Uterus (tissue), 4 donors: Measurements from ENCODE around the gene CTCFL. TPM values are rescaled to one million over a fixed set of nuclear protein-coding genes. Genes with fewer than 3 reads are reported as not detected.

Experiments
- DNase-seq, 2 donors: peaks; one replicate each; pipeline ENCODE4 v3.0.0-alpha.2; 2019 to 2020
- H3K27ac ChIP-seq, 2 donors: fragments of 200-600 bp; sonication (generic); 1 replicate in 1 of 2; 2 replicates in 1 of 2; pipeline ENCODE4 v1.5.1; 2016 to 2018
- H3K27me3 ChIP-seq, 2 donors: fragments of 200-600 bp; sonication (generic); one replicate each; pipeline ENCODE4 v1.5.1; 2018 to 2019; ENCODE audit warnings: control low read depth in 1 of 2
- H3K36me3 ChIP-seq, 2 donors: fragments of 200-600 bp; sonication (generic); one replicate each; pipeline ENCODE4 v1.5.1; 2019; ENCODE audit warnings: control low read depth in 1 of 2
- H3K4me1 ChIP-seq, 2 donors: fragments of 200-600 bp; sonication (generic); one replicate each; pipeline ENCODE4 v1.5.1; 2018 to 2019; ENCODE audit warnings: control low read depth in 1 of 2
- H3K4me3 ChIP-seq, 2 donors: fragments of 200-600 bp; sonication (generic); 1 replicate in 1 of 2; 2 replicates in 1 of 2; pipeline ENCODE4 v1.5.1; 2018 to 2019; ENCODE audit warnings: mild to moderate bottlenecking in 1 of 2
- H3K9me3 ChIP-seq, 2 donors: fragments of 200-600 bp; sonication (generic); one replicate each; pipeline ENCODE4 v1.5.1; 2019; ENCODE audit warnings: control low read depth in 1 of 2
- CTCF ChIP-seq, 4 experiments: fragments of 200-600 bp in 2 of 4; fragments of 450-650 bp in 2 of 4; sonication (generic) in 2 of 4; IDR thresholded peaks; one replicate each; pipeline ENCODE4 v1.5.1; 2016 to 2019; ENCODE audit warnings: antibody characterized with exemption in 4 of 4, mild to moderate bottlenecking in 2 of 4, moderate library complexity in 1 of 4
- POLR2A ChIP-seq, 2 donors: fragments of 450-650 bp; IDR thresholded peaks; one replicate each; pipeline ENCODE4 v1.6.1; 2016; ENCODE audit warnings: antibody characterized with exemption in 2 of 2, mild to moderate bottlenecking in 1 of 2, moderate library complexity in 1 of 2
- intact Hi-C: fragments of 100-400 bp; cut with DNase I; formaldehyde crosslinking; loops from one replicate; pipeline ENCODE4 v1.15.1; 2023; ENCODE audit warnings: low total_unique reads
- total RNA-seq, 4 donors: library from RNA; depleted of rRNA in 3 of 4; stranded (reverse); fragments of >200 nt in 3 of 4; gene quantifications; one replicate each; pipeline versions ENCODE4 v1.1.0 to v1.2.4, GENCODE V29; 2014 to 2023
- donor health status: DM: yes; HTN: yes; CAD: no.

CTCFL gene
- total RNA-seq, 4 donors from 2014 or later, result 0.07 TPM; not detected in 3

GRCh38 chr20:57504411-57504810 is 20.5 kb downstream of the CTCFL start:
- DNase-seq, result no peak
- intact Hi-C loops, result no loop called here
- no peaks in the 10 kb centered on the region for H3K27me3 ChIP-seq
- no peaks in the 10 kb centered on the region for H3K36me3 ChIP-seq
- H3K27ac ChIP-seq, result no peak overlapping the region
- TF ChIP-seq POLR2A (IDR thresholded peaks at IDR 0.05), result no peak
- no peak for TF ChIP-seq CTCF (IDR thresholded peaks at IDR 0.05)
- H3K9me3 ChIP-seq, result no peaks in the 10 kb centered on the region
- H3K4me3 ChIP-seq, result no peak overlapping the region
- no peaks in the 10 kb centered on the region for H3K4me1 ChIP-seq

GRCh38 chr20:57503035-57503658 is 21.8 kb downstream of the CTCFL start:
- Histone ChIP-seq H3K4me1 (no peaks in the 10 kb centered on the region), H3K27ac (no peak overlapping the region), H3K9me3 (no peaks in the 10 kb centered on the region), H3K27me3 (no peaks in the 10 kb centered on the region), H3K4me3 (no peak overlapping the region), H3K36me3 (no peaks in the 10 kb centered on the region)
- intact Hi-C loops, result no loop called here
- DNase-seq, result no peak
- no peak for TF ChIP-seq CTCF (IDR thresholded peaks at IDR 0.05)
- no peak for TF ChIP-seq POLR2A (IDR thresholded peaks at IDR 0.05)

- H3K4me3 ChIP-seq, result no peak overlapping the region
- intact Hi-C loops, result no loop called here
- TF ChIP-seq POLR2A (IDR thresholded peaks at IDR 0.05) (no peak), CTCF (IDR thresholded peaks at IDR 0.05) (no peak)
- no peak for DNase-seq
- no peaks in the 10 kb centered on the region for H3K4me1 ChIP-seq
- no peaks in the 10 kb centered on the region for H3K36me3 ChIP-seq
- no peaks in the 10 kb centered on the region for H3K9me3 ChIP-seq
- H3K27ac ChIP-seq, result no peak overlapping the region
- no peaks in the 10 kb centered on the region for H3K27me3 ChIP-seq
Observed at GRCh38 chr20:57502336-57502700, 22.6 kb downstream of the CTCFL start.

GRCh38 chr20:57501461-57502335 is 23.2 kb downstream of the CTCFL start:
- H3K4me1 ChIP-seq, result no peaks in the 10 kb centered on the region
- no peak overlapping the region for H3K27ac ChIP-seq
- intact Hi-C loops, result no loop called here
- H3K27me3 ChIP-seq, result no peaks in the 10 kb centered on the region
- no peak overlapping the region for H3K4me3 ChIP-seq
- no peaks in the 10 kb centered on the region for H3K9me3 ChIP-seq
- no peaks in the 10 kb centered on the region for H3K36me3 ChIP-seq
- DNase-seq, result no peak
- TF ChIP-seq CTCF (IDR thresholded peaks at IDR 0.05) (no peak), POLR2A (IDR thresholded peaks at IDR 0.05) (no peak)

GRCh38 chr20:57500962-57501361 is 24.0 kb downstream of the CTCFL start:
- TF ChIP-seq CTCF (IDR thresholded peaks at IDR 0.05), result no peak
- no peak for TF ChIP-seq POLR2A (IDR thresholded peaks at IDR 0.05)
- intact Hi-C loops, result no loop called here
- no peak overlapping the region for H3K27ac ChIP-seq

More at GRCh38 chr20:57500962-57501361, 24.0 kb downstream of the CTCFL start:
- no peaks in the 10 kb centered on the region for H3K9me3 ChIP-seq
- H3K36me3 ChIP-seq, result no peaks in the 10 kb centered on the region
- H3K4me3 ChIP-seq, result no peak overlapping the region
- no peak for DNase-seq
- no peaks in the 10 kb centered on the region for H3K27me3 ChIP-seq
- no peaks in the 10 kb centered on the region for H3K4me1 ChIP-seq
